ENCODE results near the gene KDM3A.

DNA sequence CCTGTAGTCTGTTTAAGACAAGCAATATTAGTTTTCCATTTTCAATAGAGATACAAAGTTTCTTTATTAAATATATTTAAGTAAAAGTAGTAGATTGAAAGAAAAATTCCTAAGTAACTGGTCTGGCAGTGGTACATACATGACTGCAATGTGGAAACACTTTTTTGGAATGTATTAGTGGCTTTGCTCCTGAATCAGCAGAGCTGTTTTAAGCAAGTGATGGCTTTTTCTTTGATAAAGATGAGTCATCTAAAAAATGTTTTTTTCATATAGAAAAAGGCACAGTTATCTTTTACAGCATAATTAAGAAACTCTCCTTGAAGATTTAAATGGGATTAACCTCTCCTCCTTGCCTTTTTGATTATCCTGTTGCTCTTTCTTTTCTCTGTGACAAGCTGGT lies 34.9 kb downstream of the KDM3A start:
- TF ChIP-seq, protein P1, sequence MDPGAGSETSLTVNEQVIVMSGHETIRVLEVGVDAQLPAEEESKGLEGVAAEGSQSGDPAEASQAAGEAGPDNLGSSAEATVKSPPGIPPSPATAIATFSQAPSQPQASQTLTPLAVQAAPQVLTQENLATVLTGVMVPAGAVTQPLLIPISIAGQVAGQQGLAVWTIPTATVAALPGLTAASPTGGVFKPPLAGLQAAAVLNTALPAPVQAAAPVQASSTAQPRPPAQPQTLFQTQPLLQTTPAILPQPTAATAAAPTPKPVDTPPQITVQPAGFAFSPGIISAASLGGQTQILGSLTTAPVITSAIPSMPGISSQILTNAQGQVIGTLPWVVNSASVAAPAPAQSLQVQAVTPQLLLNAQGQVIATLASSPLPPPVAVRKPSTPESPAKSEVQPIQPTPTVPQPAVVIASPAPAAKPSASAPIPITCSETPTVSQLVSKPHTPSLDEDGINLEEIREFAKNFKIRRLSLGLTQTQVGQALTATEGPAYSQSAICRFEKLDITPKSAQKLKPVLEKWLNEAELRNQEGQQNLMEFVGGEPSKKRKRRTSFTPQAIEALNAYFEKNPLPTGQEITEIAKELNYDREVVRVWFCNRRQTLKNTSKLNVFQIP (CRISPR knock-in tag; IDR thresholded peaks at IDR 0.05; ENCODE audit: borderline replicate concordance, low read depth) = no peak
- TF ChIP-seq GLIS3 (CRISPR knock-in tag; IDR thresholded peaks at IDR 0.05) (no peak), ZFP3 (CRISPR knock-in tag; IDR thresholded peaks at IDR 0.05) (no peak), TSHZ2 (CRISPR knock-in tag; IDR thresholded peaks at IDR 0.05) (no peak), TCF4 (CRISPR knock-in tag; IDR thresholded peaks at IDR 0.05; ENCODE audit: borderline replicate concordance) (no peak), ARNTL (CRISPR knock-in tag; IDR thresholded peaks at IDR 0.05; ENCODE audit: borderline replicate concordance, low read depth) (no peak)
